NOMO-1 treated with dmso at 0.1 percent for 144 hours (cell line): Measurements from ENCODE around the gene ARHGEF7.
"Not testable (repeated sequence)": the region's sequence is repeated elsewhere in the genome, so short reads cannot be mapped to it uniquely, and the experiment has no call there.

ENCODE experiments used
- DNase-seq: peaks from one replicate; lab custom pipeline; 2025; ENCODE audit not compliant: unreplicated experiment; lab: John Stamatoyannopoulos, UW

ARHGEF7 gene

DNA sequence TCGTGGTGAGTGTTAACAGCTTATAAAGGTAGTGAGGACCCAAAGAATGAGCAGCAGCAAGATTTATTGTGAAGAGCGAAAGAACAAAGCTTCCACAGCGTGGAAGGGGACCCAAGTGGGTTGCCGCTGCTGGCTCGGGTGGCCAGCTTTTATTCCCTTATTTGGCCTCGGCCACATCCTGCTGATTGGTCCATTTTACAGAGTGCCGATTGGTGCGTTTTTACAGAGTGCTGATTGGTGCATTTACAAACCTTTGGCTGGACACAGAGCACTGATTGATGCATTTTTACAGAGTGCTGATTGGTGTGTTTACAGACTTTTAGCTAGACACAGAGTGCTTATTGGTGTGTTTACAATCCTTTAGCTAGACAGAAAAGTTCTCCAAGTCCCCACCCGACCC lies 74.4 kb downstream of the ARHGEF7 start:
- DNase-seq, result not testable (repeated sequence)

DNA sequence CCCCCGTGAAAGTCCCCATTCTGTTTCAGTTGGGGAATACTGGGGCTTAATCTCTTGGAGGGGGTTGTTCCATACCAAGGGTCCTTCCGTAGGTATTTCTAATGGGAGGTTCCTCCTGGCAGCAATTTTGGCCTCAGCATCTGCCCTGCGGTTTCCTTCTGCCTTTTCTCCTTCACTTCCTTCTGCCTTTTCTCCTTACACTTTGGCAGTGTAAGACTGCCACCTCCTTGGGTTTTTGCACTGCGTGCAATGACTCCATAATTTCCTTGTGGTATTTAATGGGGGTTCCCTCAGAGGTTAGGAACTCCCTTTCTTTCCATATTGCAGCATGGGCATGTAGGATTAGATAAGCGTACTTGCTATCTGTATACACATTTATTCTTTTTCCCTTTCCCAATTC lies 78.1 kb downstream of the ARHGEF7 start:
- DNase-seq, result peak; percentile 34

DNA sequence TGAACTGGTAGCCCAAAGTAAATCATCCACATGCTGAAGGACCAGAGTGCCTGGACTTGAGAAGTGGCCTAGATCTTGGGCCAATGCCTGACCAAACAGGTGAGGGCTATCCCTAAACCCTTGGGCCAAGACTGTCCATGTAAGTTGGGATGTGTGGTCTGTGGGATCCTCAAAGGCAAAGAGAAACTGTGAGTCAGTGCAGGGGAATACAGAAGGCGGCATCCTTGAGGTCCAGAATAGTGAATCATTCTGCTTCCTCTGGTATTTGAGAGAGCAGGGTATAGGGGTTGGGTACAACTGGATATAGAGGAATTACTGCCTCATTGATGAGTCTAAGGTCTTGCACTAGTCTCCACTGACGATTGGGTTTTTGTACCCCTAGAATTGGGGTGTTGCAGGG lies 79.5 kb downstream of the ARHGEF7 start:
- not testable (repeated sequence) for DNase-seq

DNA sequence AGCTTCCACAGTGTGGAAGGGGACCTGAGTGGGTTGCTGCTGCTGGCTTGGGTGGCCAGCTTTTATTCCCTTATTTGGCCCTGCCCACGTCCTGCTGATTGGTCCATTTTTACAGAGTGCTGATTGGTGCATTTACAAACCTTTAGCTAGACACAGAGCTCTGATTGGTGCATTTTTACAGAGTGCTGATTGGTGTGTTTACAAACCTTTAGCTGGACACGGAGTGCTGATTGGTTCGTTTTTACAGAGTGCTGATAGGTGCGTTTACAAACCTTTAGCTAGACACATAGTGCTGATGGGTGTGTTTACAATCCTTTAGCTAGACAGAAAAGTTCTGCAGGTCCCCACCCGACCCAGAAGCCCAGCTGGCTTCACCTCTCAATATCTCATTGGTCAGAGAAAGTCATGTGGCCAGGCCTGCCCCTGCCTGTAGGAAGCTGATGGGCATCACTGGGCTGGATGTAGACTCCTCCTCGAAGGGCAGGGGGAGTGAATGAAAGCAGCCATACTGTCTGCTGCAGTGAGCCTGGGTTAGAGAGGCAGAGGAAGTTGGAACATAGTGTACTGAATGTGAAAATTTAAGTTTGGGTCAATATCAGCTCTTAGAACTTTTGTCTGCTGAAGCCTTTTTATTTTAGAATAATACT lies 83.7 kb downstream of the ARHGEF7 start:
- DNase-seq, result not testable (repeated sequence)

DNA sequence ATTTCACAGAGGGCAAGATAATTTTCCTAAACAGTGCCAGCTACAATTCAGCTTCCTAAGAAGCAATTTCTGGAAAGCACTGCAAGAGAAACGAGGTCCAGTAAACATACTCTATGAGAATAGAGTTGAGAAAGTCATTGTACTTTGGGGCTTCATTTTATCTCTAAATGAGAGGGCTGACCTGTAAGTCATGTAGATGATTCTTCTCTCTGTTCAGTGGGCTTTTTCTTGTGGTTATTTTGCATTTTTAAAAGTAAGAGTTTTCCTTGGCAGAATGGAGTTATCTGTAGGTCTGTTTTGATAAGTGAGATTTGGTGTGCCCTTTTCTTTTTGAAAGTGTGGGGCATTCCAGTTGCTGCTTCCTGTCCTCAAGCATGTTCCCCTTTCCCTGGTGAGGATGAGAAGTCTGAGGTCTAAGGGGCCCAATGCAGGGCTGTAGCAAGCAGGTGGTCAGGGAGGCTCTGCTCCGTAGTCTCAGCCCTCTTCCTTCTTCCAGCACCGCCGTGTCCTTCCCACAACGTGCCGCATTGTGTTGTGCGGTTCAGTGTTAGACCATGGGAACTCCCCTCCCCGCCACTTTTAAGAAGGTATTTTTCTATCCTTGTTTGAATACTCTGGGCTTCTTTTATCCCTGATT lies 86.3 kb downstream of the ARHGEF7 start:
- no peak for DNase-seq

DNA sequence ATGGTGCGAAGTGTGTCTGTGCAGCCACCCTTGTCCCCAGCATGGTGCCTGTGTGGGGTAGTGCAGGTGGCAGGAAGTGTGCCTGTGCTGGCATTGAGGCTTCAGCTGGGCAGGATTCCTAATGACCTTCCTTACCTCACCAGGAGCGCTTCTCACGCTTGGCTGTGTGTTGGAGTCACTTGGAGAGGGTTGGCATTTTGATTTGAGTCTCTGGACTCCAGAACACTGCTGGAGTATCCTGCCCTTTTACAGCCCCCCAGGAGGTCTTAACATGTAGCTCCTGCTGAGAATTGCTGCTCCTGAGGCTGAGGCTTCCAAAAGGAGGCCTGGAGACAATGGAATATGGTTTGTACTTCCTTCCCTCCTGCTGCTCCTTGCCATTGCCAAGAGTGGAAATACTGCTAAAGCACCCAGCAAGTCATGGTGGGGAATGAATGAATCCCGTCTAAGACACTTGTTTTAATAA lies 87.1 kb downstream of the ARHGEF7 start:
- DNase-seq, result no peak

DNA sequence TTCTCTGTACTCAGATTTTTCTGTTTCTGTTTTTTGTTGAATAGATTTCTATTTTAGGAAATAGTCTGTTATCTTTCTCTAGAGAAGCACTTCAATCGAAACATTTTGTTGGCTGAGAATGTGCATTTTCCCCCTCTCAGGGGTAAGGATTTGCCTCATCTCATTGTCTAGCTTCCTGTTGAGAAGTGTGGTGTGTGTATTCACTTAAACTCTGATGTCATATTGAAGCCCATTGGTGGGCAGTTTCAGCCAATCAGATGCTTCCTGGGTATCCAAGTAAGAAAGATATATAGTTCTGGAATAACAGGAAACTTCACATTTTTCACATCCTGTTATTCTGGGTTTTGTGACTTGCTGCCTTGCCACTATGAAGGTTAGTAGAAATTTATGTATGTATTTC lies 87.6 kb downstream of the ARHGEF7 start:
- DNase-seq, result no peak

DNA sequence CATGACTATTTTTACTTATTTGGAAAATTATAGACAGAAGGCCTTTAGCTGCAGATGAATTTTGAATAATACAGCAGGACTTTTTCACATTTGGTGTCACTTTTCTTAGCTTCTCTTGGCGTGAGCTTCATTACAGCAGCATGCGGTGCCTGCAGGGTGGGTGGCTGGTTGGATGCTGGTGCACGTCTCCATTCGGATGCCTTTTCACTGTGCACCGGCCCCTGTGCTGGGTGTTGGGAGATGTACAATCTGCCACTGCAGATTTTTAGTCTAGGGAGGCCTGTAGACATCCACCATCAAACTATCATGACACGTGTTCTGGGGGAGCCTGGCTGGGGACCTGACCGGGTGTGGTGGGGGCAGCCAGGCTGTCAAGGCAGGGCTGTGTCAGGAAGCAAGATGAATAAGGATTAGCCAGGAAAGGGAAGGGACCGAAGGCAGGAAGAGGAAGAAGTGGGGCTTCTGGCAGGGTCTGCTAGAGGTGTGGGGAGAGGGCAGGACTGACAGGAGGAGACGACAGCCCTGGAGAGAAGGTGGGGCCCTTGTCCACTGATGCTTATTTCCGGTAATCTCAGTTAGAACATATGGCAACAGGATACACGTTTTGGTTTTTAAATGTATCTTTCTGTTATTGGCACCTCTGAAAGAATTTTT lies 88.8 kb downstream of the ARHGEF7 start:
- DNase-seq, result no peak

DNA sequence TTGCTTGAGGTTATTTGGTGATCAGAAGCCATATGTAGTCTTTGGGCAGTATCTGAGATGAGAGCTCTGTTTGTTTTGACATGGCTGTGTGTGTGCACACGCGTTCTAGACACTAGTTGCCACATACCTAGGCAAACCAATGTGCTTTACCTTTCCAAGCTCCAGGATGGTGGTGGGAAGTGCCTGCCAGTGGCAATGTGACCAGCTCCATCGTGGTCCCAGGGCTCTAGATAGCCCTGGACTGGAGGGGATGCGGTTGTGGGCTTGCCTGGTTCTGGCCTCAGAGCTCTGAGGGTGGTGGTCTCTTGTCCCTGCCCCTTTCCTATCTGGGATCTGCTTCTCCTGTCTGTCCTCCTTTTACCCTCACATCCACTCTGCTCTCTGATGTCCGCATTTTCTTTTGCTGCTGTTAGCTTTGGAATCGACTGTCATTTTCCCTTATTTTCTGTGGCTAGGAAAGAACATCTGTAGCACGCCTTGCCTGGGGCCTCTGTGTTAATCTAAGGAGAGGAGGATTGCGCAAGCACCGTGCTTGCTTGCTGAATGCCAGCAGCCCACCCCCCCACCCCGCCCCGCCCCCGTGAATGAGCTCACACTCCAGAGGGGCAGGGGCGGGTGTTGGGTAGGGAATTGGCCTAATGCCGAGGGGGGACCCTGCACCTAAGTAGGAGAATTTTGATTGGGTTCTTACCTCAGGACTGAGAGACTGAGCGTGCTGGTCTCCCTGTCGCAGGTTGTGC lies 89.5 kb downstream of the ARHGEF7 start:
- no peak for DNase-seq

DNA sequence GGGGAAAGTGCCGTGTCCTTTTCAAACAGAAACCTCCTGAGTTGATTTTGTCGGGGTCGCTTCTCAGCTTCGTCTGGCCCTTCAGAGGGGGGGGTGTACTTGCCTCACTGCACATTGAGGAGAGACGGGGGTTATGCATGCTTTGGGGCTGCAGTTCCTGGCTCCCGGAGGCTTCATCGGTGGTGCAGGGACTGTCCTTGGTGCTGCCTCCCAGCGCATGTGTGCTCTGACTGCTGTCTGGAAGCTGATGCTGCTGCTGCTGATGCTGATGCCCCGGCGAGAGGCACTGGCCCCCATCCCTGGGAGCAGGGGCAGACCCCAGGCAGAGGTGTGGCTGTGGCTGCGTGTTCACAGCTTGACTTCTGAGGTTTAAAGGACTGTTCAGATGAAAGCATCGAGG lies 91.0 kb downstream of the ARHGEF7 start:
- no peak for DNase-seq

DNA sequence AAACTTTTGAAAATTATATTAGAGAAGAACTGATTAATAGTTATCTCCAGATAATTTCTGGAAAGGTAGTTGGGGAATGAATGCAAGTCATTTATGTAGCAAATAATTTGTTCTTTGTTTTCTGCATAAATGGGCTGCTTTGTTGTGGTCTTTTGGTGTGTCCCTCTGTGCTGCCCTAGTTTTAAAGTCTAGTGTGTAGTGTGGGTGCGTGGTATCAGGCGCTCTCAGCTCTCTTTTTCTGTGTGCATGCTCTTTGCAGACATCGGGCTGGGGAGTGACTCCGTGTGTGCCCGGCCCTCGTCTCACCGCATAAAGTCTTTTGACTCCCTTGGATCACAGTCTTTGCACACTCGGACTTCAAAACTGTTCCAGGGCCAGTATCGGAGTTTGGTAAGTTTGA lies 94.5 kb downstream of the ARHGEF7 start:
- no peak for DNase-seq

DNA sequence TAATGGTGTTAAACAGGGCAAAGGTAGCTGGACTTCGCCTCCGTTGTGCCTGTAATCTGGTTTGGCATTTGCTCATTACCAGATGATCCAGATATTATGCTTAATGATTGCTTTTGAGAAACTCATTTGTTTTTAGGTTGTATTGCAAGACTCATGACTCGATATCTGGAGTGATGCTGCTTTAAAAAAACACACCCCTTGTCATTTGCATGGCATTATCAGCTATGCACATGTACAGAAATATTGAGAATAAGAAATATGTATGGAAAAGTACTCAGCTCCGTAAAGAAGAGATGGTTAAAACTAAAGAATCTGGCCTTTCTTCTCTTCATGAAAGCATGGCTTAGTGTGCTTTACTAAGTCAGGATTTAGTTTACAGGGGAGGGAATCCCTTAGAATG lies 95.0 kb downstream of the ARHGEF7 start:
- no peak for DNase-seq

DNA sequence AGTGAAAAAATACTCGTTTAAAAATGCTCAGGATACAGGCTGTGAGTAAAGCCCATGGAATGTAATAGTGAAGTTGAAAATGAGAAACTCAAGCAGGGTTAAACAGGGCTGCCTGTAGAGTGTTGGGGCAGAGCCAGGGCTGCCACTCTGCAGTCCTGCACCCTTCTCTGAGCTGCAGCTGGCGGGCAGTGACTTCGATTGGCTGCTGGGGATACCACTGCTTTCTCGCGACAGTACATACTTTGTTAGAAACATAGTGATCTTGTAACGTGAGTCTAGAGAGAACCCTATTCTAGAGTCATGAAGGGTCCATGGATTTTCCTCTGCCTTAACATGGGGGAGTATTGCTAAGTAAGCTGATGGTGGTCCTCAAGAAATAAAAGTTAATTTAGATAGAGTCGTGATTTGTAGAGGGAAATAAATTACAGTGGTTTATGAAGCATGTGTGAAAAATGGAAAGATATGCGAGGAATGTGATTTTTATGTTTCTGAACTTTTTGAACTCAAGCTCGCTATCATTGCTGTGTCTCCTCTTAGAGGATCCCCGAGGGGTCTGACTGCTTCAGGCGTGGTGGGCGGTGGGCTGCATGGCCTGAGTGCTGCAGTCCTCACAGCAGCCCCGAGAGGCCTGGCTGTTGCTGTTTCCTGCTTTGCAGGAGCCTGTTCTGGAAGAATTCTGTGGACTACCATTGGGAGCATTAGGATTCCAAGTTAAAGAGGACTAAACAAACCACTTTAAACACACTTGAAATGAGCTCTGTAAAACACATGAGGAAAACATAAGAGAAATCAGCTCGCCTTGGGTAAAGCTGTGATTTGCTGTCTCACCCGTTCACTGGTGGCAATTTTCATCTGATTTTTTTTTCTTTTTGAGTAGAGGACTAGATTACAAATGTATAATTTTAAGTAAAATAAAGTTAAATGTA lies 95.7 kb downstream of the ARHGEF7 start:
- DNase-seq, result no peak

DNA sequence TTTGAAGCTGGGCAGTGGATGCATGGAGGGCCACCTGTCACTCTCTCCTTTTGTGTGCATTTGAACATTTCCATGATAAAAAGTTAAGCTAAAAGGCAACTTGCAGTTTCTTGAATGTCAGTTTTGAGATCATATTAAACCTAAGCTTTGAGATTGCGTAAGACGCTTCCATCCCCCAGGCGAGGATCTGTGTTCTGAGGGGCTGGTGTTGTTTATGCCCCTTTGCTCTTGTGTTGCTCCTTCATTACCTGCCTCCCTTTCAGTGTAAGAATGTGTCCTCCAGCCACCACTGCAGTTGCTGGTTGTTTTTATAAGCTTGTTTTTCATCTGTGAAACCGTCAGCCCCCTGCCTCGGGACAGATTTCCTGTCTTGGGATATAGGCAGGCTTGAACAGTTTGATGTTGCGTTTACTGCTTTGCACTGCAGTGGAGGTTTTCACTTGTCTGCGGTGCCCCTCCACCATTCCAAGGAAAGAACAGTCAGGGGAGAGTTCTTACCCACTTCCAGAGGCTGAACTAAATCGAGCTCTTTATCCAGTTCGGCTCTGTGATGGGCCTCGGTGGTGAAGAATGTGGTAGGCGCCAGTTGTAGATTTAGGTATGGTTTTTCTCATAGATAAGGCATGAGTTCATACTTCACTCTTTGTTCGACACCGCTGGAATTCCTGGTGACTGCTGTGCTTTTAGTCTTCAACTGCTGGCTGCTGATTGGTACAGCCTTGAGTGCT lies 96.8 kb downstream of the ARHGEF7 start:
- DNase-seq, result no peak

DNA sequence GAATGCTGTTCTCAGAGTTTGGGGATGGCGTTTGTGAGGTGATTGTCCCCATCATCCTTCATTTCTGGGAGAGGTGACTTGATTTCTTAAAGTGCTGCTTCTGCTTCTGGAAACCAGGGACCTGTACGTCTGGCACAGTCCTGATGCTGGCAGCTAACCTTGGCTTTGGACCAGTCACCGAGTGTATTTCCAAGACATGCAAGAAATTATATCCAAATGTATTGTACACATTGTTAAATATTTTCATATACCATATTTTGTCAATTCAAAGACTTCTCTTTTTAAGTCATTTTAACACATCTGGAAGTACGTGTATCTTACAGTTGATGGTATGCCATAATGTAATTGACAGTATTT lies 97.4 kb downstream of the ARHGEF7 start:
- DNase-seq, result no peak

DNA sequence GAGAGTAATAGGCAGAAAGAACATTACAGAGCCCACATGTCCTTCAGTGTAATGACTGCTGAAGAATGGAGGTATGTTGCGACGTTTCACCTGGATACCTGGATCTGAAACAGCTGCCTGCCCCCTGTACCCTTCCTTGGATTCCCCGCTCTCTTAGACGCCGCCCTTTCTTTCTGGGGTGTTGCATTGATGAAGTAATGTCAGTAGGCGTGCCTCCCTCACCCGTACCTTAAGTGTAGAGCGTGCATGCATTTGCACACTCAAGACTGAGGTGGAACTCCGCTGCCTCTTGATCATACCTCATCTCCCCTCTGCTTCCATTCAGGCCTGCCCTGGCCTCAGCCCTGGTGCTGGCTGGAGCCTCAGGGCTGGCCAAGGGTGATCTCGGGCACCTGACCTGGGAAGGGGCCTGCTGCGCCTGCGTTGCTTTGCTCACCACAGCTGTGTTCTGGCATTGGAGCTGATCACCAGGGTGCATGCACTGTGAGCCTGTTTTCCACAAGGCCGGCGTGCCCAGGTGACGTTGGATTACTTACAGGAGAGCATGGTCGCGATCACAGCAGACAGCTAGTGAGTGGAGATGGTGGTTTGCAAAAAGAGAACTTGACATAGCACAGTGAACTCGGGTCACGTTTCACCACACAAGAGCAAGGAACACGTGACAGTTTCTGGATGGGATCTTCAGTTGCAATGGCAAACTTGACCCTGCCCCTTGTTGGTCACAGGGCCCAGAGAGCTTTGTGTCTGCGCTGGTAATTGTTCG lies 99.0 kb downstream of the ARHGEF7 start:
- peak; percentile 64 for DNase-seq

DNA sequence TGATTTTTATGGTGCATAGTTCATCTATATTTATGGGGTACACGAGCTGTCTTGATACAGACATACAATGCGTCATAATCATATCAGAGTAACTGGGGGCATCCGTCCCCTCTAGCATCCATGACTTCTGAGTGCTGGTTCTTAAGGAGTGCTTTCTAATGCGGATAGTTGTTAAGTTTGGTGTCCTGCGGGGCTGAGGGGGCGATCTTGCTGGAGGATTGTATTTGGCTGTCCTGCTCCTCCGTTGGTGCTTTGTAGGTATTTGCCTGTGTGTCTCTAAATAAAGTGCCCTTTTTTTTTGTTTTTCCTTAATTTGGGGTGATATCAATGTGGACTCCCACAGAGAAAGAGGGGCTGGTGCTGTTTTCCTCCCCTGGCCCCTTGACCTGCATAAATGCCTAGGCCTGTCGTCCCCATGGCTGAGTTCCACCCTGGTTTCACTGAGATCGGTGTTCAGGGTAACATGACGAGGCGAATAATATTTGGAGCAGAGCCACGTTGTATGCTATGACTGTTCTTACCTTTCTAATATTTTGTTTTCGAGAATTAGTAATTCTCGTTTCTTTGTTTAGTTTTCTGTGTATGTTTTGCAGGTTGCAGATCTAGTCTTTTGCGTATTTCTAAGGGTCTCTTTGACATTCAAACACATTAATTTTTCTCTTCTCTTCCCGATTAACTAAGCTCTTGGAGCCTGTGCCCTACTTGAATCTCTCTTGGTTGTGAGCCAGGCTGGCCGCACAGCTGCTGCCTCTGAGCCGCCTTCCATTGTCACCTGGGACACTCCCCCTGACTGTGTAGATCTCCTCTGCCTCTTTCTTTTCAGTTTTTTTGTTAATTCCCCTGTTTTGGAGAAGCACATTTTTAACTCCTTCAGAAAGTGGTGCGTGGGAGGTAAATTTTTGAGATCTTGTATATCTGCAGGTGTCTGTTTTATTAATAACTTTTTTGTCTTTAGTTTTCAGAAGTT lies 100.3 kb downstream of the ARHGEF7 start:
- DNase-seq, result no peak
